ENCODE data around the gene ZMYND8.

The ZMYND8 gene

GRCh38 chr20:47317127-47317895, 39.2 kb downstream of the ZMYND8 start:
- no peak overlapping the region for H2BK15ac ChIP-seq (ENCODE audit: low read length)
- peak overlapping the region; percentile 53 for H3K27ac ChIP-seq (replicated peaks; ENCODE audit: low read length)
- peaks cover 41 to 51% of the 10 kb centered on the region in 2 donors for H3K4me1 ChIP-seq (ENCODE audit: control insufficient read depth in 2 of 2, insufficient read depth in 1 of 2, low read depth in 1 of 2, low read length in 2 of 2)
- DNase-seq (ENCODE audit: low spot score), result no peak
- peaks cover 5% of the 10 kb centered on the region for H3K79me1 ChIP-seq (ENCODE audit: low read depth, low read length)
- no peaks in the 10 kb centered on the region for H3K9me3 ChIP-seq (replicated peaks in 1 of 2; ENCODE audit: control insufficient read depth in 2 of 2, insufficient read depth in 1 of 2, low read depth in 1 of 2, low read length in 2 of 2)
- H3K27me3 ChIP-seq (ENCODE audit: control insufficient read depth in 3 of 3, insufficient read depth in 3 of 3, low read depth in 1 of 3, low read length in 3 of 3), result no peaks in the 10 kb centered on the region
- peaks cover 0 to 31% of the 10 kb centered on the region in 2 donors for H3K36me3 ChIP-seq (replicated peaks in 1 of 2; ENCODE audit: control insufficient read depth in 2 of 2, insufficient read depth in 2 of 2, low read length in 2 of 2)
- no peak overlapping the region for H4K91ac ChIP-seq (ENCODE audit: low read depth, low read length, poor library complexity)
- H2BK5ac ChIP-seq (ENCODE audit: low read length), result no peak overlapping the region
- WGBS, 2 donors (ENCODE audit: extremely low coverage in 2 of 2, insufficient read length in 2 of 2, insufficient replicate concordance in 1 of 2), result no CpG with 5 or more reads among the region's 13 CpGs
- no peak overlapping the region for H3K4me3 ChIP-seq (ENCODE audit: low read length in 2 of 2)
- no peak overlapping the region for H3K23ac ChIP-seq (ENCODE audit: low read depth, low read length, poor library complexity)
- H2AFZ ChIP-seq (ENCODE audit: low read length), result no peak overlapping the region
- H3K9ac ChIP-seq (ENCODE audit: low read depth, low read length, poor library complexity), result no peak overlapping the region
- H2BK120ac ChIP-seq (ENCODE audit: low read depth, low read length), result no peak overlapping the region
- H3K4ac ChIP-seq (ENCODE audit: low read length), result peak overlapping the region; percentile 43
- peak overlapping the region; percentile 50 for H3K18ac ChIP-seq (ENCODE audit: low read length)
- H4K8ac ChIP-seq (ENCODE audit: low read depth, low read length), result no peak overlapping the region
- no peak overlapping the region for H2AK5ac ChIP-seq (ENCODE audit: low read depth, low read length)
- H3K14ac ChIP-seq (ENCODE audit: low read length), result no peak overlapping the region
- H2BK12ac ChIP-seq (ENCODE audit: low read length), result no peak overlapping the region
- no peak overlapping the region for H3K4me2 ChIP-seq (ENCODE audit: insufficient read depth, low read length, poor library complexity, severe bottlenecking)

GRCh38 chr20:47316776-47317126, 39.7 kb downstream of the ZMYND8 start:
- Histone ChIP-seq H2BK120ac (ENCODE audit: low read depth, low read length) (no peak overlapping the region), H2AK5ac (ENCODE audit: low read depth, low read length) (no peak overlapping the region), H2BK12ac (ENCODE audit: low read length) (no peak overlapping the region), H3K4me3 (ENCODE audit: low read length in 2 of 2) (no peak overlapping the region), H3K23ac (ENCODE audit: low read depth, low read length, poor library complexity) (no peak overlapping the region), H3K14ac (ENCODE audit: low read length) (no peak overlapping the region), H2BK5ac (ENCODE audit: low read length) (no peak overlapping the region), H3K9ac (ENCODE audit: low read depth, low read length, poor library complexity) (no peak overlapping the region), H3K79me1 (ENCODE audit: low read depth, low read length) (peaks cover 7% of the 10 kb centered on the region), H3K18ac (ENCODE audit: low read length) (no peak overlapping the region), H4K8ac (ENCODE audit: low read depth, low read length) (no peak overlapping the region), H2AFZ (ENCODE audit: low read length) (no peak overlapping the region), H3K4me1 (ENCODE audit: control insufficient read depth in 2 of 2, insufficient read depth in 1 of 2, low read depth in 1 of 2, low read length in 2 of 2) (peaks cover 45 to 51% of the 10 kb centered on the region in 2 donors), H3K27me3 (ENCODE audit: control insufficient read depth in 3 of 3, insufficient read depth in 3 of 3, low read depth in 1 of 3, low read length in 3 of 3) (no peaks in the 10 kb centered on the region), H3K4me2 (ENCODE audit: insufficient read depth, low read length, poor library complexity, severe bottlenecking) (no peak overlapping the region), H3K4ac (ENCODE audit: low read length) (no peak overlapping the region), H3K36me3 (replicated peaks in 1 of 2; ENCODE audit: control insufficient read depth in 2 of 2, insufficient read depth in 2 of 2, low read length in 2 of 2) (peaks cover 2 to 36% of the 10 kb centered on the region in 2 donors), H2BK15ac (ENCODE audit: low read length) (no peak overlapping the region), H3K27ac (replicated peaks; ENCODE audit: low read length) (peak overlapping the region; percentile 53), H3K9me3 (replicated peaks in 1 of 2; ENCODE audit: control insufficient read depth in 2 of 2, insufficient read depth in 1 of 2, low read depth in 1 of 2, low read length in 2 of 2) (no peaks in the 10 kb centered on the region), H4K91ac (ENCODE audit: low read depth, low read length, poor library complexity) (no peak overlapping the region)
- no CpG with 5 or more reads among the region's 3 CpGs for WGBS, 2 donors (ENCODE audit: extremely low coverage in 2 of 2, insufficient read length in 2 of 2, insufficient replicate concordance in 1 of 2)
- DNase-seq (ENCODE audit: low spot score), result no peak

- Histone ChIP-seq H3K9me3 (replicated peaks in 1 of 2; ENCODE audit: control insufficient read depth in 2 of 2, insufficient read depth in 1 of 2, low read depth in 1 of 2, low read length in 2 of 2) (no peaks in the 10 kb centered on the region), H2BK15ac (ENCODE audit: low read length) (no peak overlapping the region), H3K4me2 (ENCODE audit: insufficient read depth, low read length, poor library complexity, severe bottlenecking) (no peak overlapping the region), H3K23ac (ENCODE audit: low read depth, low read length, poor library complexity) (no peak overlapping the region), H3K4me3 (ENCODE audit: low read length in 2 of 2) (no peak overlapping the region), H3K14ac (ENCODE audit: low read length) (no peak overlapping the region), H3K27ac (replicated peaks; ENCODE audit: low read length) (peak overlapping the region; percentile 46), H4K8ac (ENCODE audit: low read depth, low read length) (no peak overlapping the region), H3K4me1 (ENCODE audit: control insufficient read depth in 2 of 2, insufficient read depth in 1 of 2, low read depth in 1 of 2, low read length in 2 of 2) (peaks cover 44% of the 10 kb centered on the region in 2 donors), H2BK120ac (ENCODE audit: low read depth, low read length) (no peak overlapping the region), H2AFZ (ENCODE audit: low read length) (no peak overlapping the region), H3K36me3 (replicated peaks in 1 of 2; ENCODE audit: control insufficient read depth in 2 of 2, insufficient read depth in 2 of 2, low read length in 2 of 2) (peaks cover 2 to 48% of the 10 kb centered on the region in 2 donors), H3K18ac (ENCODE audit: low read length) (no peak overlapping the region), H3K9ac (ENCODE audit: low read depth, low read length, poor library complexity) (peak overlapping the region; percentile 33), H2BK12ac (ENCODE audit: low read length) (no peak overlapping the region), H2BK5ac (ENCODE audit: low read length) (no peak overlapping the region), H3K4ac (ENCODE audit: low read length) (no peak overlapping the region), H4K91ac (ENCODE audit: low read depth, low read length, poor library complexity) (no peak overlapping the region), H3K79me1 (ENCODE audit: low read depth, low read length) (peaks cover 7% of the 10 kb centered on the region), H3K27me3 (ENCODE audit: control insufficient read depth in 3 of 3, insufficient read depth in 3 of 3, low read depth in 1 of 3, low read length in 3 of 3) (no peaks in the 10 kb centered on the region), H2AK5ac (ENCODE audit: low read depth, low read length) (no peak overlapping the region)
- no CpG with 5 or more reads among the region's 10 CpGs for WGBS, 2 donors (ENCODE audit: extremely low coverage in 2 of 2, insufficient read length in 2 of 2, insufficient replicate concordance in 1 of 2)
- no peak for DNase-seq (ENCODE audit: low spot score)
These were observed 41.0 kb downstream of the ZMYND8 start for GRCh38 chr20:47315339-47316056.

GRCh38 chr20:47314647-47315338, 41.7 kb downstream of the ZMYND8 start:
- Histone ChIP-seq H3K27ac (replicated peaks; ENCODE audit: low read length) (no peak overlapping the region), H3K23ac (ENCODE audit: low read depth, low read length, poor library complexity) (no peak overlapping the region), H3K79me1 (ENCODE audit: low read depth, low read length) (peaks cover 7% of the 10 kb centered on the region), H3K9ac (ENCODE audit: low read depth, low read length, poor library complexity) (no peak overlapping the region), H3K4me1 (ENCODE audit: control insufficient read depth in 2 of 2, insufficient read depth in 1 of 2, low read depth in 1 of 2, low read length in 2 of 2) (peaks cover 38 to 43% of the 10 kb centered on the region in 2 donors), H3K14ac (ENCODE audit: low read length) (no peak overlapping the region), H2BK5ac (ENCODE audit: low read length) (no peak overlapping the region), H3K18ac (ENCODE audit: low read length) (no peak overlapping the region), H2BK12ac (ENCODE audit: low read length) (no peak overlapping the region), H3K4me3 (ENCODE audit: low read length in 2 of 2) (no peak overlapping the region), H3K36me3 (replicated peaks in 1 of 2; ENCODE audit: control insufficient read depth in 2 of 2, insufficient read depth in 2 of 2, low read length in 2 of 2) (peaks cover 2 to 55% of the 10 kb centered on the region in 2 donors), H2AFZ (ENCODE audit: low read length) (no peak overlapping the region), H4K8ac (ENCODE audit: low read depth, low read length) (no peak overlapping the region), H3K27me3 (ENCODE audit: control insufficient read depth in 3 of 3, insufficient read depth in 3 of 3, low read depth in 1 of 3, low read length in 3 of 3) (no peaks in the 10 kb centered on the region), H3K4ac (ENCODE audit: low read length) (no peak overlapping the region), H2AK5ac (ENCODE audit: low read depth, low read length) (no peak overlapping the region), H2BK120ac (ENCODE audit: low read depth, low read length) (no peak overlapping the region), H3K4me2 (ENCODE audit: insufficient read depth, low read length, poor library complexity, severe bottlenecking) (no peak overlapping the region), H4K91ac (ENCODE audit: low read depth, low read length, poor library complexity) (no peak overlapping the region), H2BK15ac (ENCODE audit: low read length) (no peak overlapping the region), H3K9me3 (replicated peaks in 1 of 2; ENCODE audit: control insufficient read depth in 2 of 2, insufficient read depth in 1 of 2, low read depth in 1 of 2, low read length in 2 of 2) (no peaks in the 10 kb centered on the region)
- no CpG with 5 or more reads among the region's 3 CpGs for WGBS, 2 donors (ENCODE audit: extremely low coverage in 2 of 2, insufficient read length in 2 of 2, insufficient replicate concordance in 1 of 2)
- DNase-seq (ENCODE audit: low spot score), result no peak

All from neuronal stem cell (in vitro differentiated cells).